HG02678 (cell line): Measurements from ENCODE around the gene EZR.

Source experiments
- ATAC-seq: cut with Tn5 transposase; IDR thresholded peaks from one replicate; pipeline ENCODE4 v1.9.1; 2021; ENCODE audit warnings: mild to moderate bottlenecking, moderate library complexity; ENCODE audit not compliant: unreplicated experiment

EZR gene

DNA sequence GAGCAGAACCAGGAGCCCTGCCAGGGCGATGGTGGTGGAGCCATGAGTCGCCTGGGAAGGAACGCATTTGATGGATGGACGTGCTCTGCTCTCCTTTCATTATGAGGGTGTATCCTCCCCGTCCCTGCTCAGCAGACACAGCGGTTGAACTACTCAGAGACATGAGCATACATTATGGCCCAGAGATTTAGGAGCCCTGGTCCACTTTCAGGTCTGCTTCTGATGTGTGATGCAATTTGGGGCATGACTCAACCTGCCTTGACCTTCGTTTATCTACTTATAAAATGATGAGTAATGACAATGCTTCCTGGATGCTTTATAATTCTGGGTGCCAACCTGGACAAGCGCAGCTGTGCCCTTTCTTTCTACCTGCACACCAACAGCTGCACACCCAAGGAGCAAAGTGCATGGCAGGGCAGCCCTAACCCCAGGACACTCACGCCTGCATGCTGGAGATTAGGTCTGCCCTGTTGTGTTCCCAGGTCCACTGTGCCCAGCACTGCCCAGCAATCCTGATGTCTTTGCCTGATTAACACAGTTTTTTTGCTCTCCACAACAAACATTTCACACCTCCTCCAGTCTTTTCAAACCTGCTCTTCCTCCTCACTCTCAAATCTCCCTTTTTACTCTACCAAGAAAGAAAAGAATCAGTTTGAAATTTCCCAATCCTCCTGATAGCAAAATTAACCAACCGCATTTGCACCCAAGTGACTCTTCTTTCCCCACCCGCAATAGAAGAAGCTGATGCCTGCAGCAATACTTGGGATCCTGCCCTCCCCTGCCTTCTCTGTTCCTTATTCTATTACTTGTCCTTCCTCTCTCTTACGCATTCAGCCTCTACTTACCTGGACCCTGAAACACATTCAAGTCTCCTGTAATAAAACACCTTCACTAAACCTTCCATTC lies 81.2 kb downstream of the EZR start:
- no peak for ATAC-seq

GRCh38 chr6:158737082-158737709 lies 82.0 kb downstream of the EZR start:
- ATAC-seq = no peak

DNA sequence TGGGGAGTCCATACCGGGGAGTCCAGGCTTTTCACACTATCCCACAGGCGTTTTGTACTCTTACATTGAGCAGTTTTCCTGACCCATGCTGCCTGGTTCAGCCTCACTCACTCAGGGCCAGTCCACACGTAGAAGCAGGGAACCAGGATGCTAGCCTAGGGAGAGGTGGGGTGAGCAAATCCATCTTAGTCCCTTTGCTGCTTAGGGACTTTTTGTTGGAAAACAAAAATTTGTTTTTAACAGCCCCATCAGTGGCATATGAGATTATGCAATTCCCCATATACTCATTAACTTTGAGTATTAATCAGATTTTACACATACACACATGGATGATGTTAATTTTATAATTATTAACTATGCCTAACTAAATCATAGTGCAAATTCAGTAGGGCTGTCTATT lies 84.2 kb downstream of the EZR start:
- no peak for ATAC-seq

DNA sequence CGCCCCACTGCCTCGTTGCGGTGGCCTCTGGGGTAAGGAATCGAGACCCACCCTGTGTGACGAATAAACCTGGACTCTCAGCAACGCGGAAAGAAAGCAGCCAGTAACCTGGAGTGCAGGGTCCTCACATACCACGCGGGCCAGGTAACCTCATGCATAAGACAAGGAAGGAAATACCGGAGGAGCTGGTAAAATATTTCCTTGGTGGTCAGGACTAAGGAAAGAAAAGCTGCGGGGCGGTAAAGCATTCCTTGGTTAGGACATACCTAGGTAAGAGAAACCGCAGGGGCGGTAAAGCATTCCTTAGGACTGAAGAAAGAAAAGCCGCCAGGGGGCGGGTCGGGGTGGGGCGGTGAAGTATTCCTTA lies 88.6 kb downstream of the EZR start:
- no peak for ATAC-seq

GRCh38 chr6:158729906-158730540 lies 89.1 kb downstream of the EZR start:
- ATAC-seq = no peak

- no peak for ATAC-seq
Measured at GRCh38 chr6:158725704-158726103, 93.5 kb downstream of the EZR start.

- no peak for ATAC-seq
Measured at GRCh38 chr6:158722176-158722729, 96.9 kb downstream of the EZR start.

DNA sequence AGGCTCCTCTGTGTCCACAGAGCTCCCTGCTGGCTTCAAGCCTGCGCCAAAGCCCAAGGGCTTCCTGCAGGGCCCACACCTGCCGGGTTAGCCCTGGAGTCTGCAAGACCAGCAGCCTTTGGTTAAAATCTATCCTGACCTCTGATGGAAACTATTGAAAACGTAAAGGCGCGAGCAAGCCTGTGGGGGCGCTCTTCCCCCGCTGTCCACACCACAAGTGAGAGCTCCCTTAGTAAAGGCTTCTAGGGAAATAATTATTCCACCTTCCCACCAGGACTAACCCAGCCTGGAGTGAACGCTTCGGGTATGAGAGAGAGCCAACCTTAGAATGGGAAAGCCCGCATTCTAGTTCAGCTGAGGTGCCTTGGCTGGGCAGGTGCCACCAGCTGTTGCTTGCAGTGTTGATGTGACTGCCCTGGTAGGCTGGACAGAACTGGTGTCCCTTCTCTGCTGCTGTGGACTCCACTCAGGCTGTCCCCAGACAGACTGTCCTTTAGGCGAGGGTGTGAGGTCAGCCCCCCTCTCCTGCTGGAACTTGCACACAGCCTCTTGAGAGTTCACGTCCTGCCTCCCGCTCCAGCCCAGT lies 100.6 kb downstream of the EZR start:
- ATAC-seq = no peak

- ATAC-seq = peak; percentile 71
Measured at GRCh38 chr6:158717341-158718330, 101.5 kb downstream of the EZR start.
